GM19351 (cell line): ENCODE measurements around the gene CAVIN3.

Experiments used
- ATAC-seq: cut with Tn5 transposase; IDR thresholded peaks from one replicate; pipeline ENCODE4 v1.9.1; 2021; ENCODE audit warnings: mild to moderate bottlenecking, moderate library complexity; ENCODE audit not compliant: unreplicated experiment

The CAVIN3 gene

GRCh38 chr11:6271598-6271997 is 48.7 kb downstream of the CAVIN3 start:
- no peak for ATAC-seq

- ATAC-seq, result no peak
These were observed 49.6 kb downstream of the CAVIN3 start for GRCh38 chr11:6270584-6271246.

GRCh38 chr11:6269994-6270393 is 50.3 kb downstream of the CAVIN3 start:
- ATAC-seq, result no peak
